ENCODE data around the gene WASF2. TPM values are rescaled to one million over a fixed set of nuclear protein-coding genes. Genes with fewer than 3 reads are reported as not detected.

WASF2 gene
- total RNA-seq, 1 experiment from 2014 or later = 65.9 TPM

- Histone ChIP-seq H4K91ac (ENCODE audit: insufficient read length, low read depth, low read length) (no peak overlapping the region), H2AFZ (ENCODE audit: low read length) (no peak overlapping the region), H3K4me2 (ENCODE audit: insufficient read depth, insufficient read length, low read length) (no peak overlapping the region), H3K9ac (ENCODE audit: extremely low read depth, insufficient read length, low read length) (no peak overlapping the region), H3K79me1 (ENCODE audit: insufficient read depth, low read depth, low read length, poor library complexity, severe bottlenecking) (no peaks in the 10 kb centered on the region), H2BK12ac (ENCODE audit: insufficient read length, low read depth, low read length) (no peak overlapping the region), H2BK20ac (ENCODE audit: low read depth, low read length, poor library complexity, severe bottlenecking) (no peak overlapping the region), H3K4ac (ENCODE audit: low read depth, low read length) (no peak overlapping the region), H2BK5ac (ENCODE audit: insufficient read length, low read length) (no peak overlapping the region), H4K5ac (ENCODE audit: insufficient read length, low read depth, low read length) (no peak overlapping the region), H3K23me2 (ENCODE audit: insufficient read length, low read depth, low read length, poor library complexity, severe bottlenecking) (peaks cover 16% of the 10 kb centered on the region), H3K9me3 (ENCODE audit: control insufficient read depth, low read depth, low read length) (no peaks in the 10 kb centered on the region), H4K8ac (replicated peaks; ENCODE audit: insufficient read length, low read depth, low read length) (no peak overlapping the region), H4K20me1 (ENCODE audit: control insufficient read depth, insufficient read depth, insufficient read length) (peaks cover 4% of the 10 kb centered on the region), H3K27me3 (ENCODE audit: insufficient read depth, low read length) (peaks cover 15% of the 10 kb centered on the region; the same call in 1 of the 2 replicates), H2AK5ac (ENCODE audit: insufficient read length, low read length) (no peak overlapping the region), H3K18ac (ENCODE audit: insufficient read length, low read depth, low read length) (no peak overlapping the region), H3K23ac (ENCODE audit: insufficient read length, low read depth, low read length) (no peak overlapping the region), H3K14ac (ENCODE audit: insufficient read depth, low read length) (no peak overlapping the region), H3K4me1 (ENCODE audit: insufficient read depth, low read length) (peaks cover 3% of the 10 kb centered on the region; the same call in 1 of the 2 replicates), H2BK120ac (ENCODE audit: low read depth, low read length, poor library complexity, severe bottlenecking) (no peak overlapping the region), H3K79me2 (ENCODE audit: insufficient read depth, low read length) (no peaks in the 10 kb centered on the region), H2BK15ac (ENCODE audit: low read depth, low read length) (no peak overlapping the region), H3K56ac (ENCODE audit: insufficient read length, low read depth, low read length) (no peak overlapping the region), H3K27ac (ENCODE audit: insufficient read length, low read depth, low read length) (no peak overlapping the region), H3T11ph (ENCODE audit: low read length) (no peak overlapping the region)
- Mint-ChIP-seq H3K9me3 (no peaks in the 10 kb centered on the region; a peak in 1 of 5 replicates), H3K36me3 (ENCODE audit: insufficient read depth in 1 of 3, low read depth in 3 of 3) (peaks cover 0 to 13% (median 3%) of the 10 kb centered on the region in 3 experiments; a peak in 4 of 7 replicates), H3K27ac (no peak overlapping the region), H3K4me3 (no peak overlapping the region), H3K27me3 (ENCODE audit: low read depth) (peaks cover 50% of the 10 kb centered on the region), H3K4me1 (peaks cover 17 to 33% of the 10 kb centered on the region in 2 experiments)
- WGBS (ENCODE audit: extremely low coverage, insufficient read length, low lambda C conversion rate) = no CpG with 5 or more reads among the region's 13 CpGs
- TF ChIP-seq, protein P1, sequence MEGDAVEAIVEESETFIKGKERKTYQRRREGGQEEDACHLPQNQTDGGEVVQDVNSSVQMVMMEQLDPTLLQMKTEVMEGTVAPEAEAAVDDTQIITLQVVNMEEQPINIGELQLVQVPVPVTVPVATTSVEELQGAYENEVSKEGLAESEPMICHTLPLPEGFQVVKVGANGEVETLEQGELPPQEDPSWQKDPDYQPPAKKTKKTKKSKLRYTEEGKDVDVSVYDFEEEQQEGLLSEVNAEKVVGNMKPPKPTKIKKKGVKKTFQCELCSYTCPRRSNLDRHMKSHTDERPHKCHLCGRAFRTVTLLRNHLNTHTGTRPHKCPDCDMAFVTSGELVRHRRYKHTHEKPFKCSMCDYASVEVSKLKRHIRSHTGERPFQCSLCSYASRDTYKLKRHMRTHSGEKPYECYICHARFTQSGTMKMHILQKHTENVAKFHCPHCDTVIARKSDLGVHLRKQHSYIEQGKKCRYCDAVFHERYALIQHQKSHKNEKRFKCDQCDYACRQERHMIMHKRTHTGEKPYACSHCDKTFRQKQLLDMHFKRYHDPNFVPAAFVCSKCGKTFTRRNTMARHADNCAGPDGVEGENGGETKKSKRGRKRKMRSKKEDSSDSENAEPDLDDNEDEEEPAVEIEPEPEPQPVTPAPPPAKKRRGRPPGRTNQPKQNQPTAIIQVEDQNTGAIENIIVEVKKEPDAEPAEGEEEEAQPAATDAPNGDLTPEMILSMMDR (conservative IDR thresholded peaks at IDR 0.05) = no peak
- no peak for DNase-seq
These were observed 133.7 kb downstream of the WASF2 start for GRCh38 chr1:27356277-27356618.
